IgD-negative memory B cell (primary cell): ENCODE measurements around the gene CCDC57. TPM values are rescaled to one million over a fixed set of nuclear protein-coding genes. Genes with fewer than 3 reads are reported as not detected.

Experiments
- H3K27ac Mint-ChIP-seq, 3 donors: one replicate each; pipeline ENCODE4 v1.8.0; 2020 to 2022; ENCODE audit warnings: mild to moderate bottlenecking in 3 of 3, mixed read lengths in 3 of 3, moderate library complexity in 1 of 3
- H3K27me3 Mint-ChIP-seq: one replicate; pipeline ENCODE4 v1.8.0; 2021; ENCODE audit warnings: mixed read lengths
- H3K36me3 Mint-ChIP-seq: one replicate; pipeline ENCODE4 v1.8.0; 2020; ENCODE audit warnings: mild to moderate bottlenecking, mixed read lengths
- H3K4me1 Mint-ChIP-seq, 3 donors: one replicate each; pipeline ENCODE4 v1.8.0; 2020 to 2022; ENCODE audit warnings: mixed read lengths in 3 of 3, mild to moderate bottlenecking in 1 of 3
- H3K4me3 Mint-ChIP-seq, 4 donors: one replicate each; pipeline ENCODE4 v1.8.0; 2020 to 2022; ENCODE audit warnings: mild to moderate bottlenecking in 4 of 4, mixed read lengths in 4 of 4, moderate library complexity in 3 of 4
- H3K9me3 Mint-ChIP-seq, 3 donors: one replicate each; pipeline ENCODE4 v1.8.0; 2020 to 2021; ENCODE audit warnings: mixed read lengths in 3 of 3, mild to moderate bottlenecking in 1 of 3
- polyA plus RNA-seq: library from polyadenylated mRNA; unstranded; fragments of 300-500 nt; fragmentation: Illumina TruSeq; gene quantifications from one replicate; pipeline ENCODE4 v1.2.3, GENCODE V29; 2021

The CCDC57 gene
- polyA plus RNA-seq, 1 donor from 2014 or later: 34.1 TPM

- Mint-ChIP-seq H3K36me3 (peaks cover 3% of the 10 kb centered on the region), H3K27ac (no peak overlapping the region), H3K27me3 (no peaks in the 10 kb centered on the region), H3K4me1 (no peaks in the 10 kb centered on the region), H3K4me3 (no peak overlapping the region), H3K9me3 (no peaks in the 10 kb centered on the region)
Measured at GRCh38 chr17:82157046-82158035, 55.3 kb downstream of the CCDC57 start.

- Mint-ChIP-seq H3K27me3 (no peaks in the 10 kb centered on the region), H3K36me3 (peaks cover 3% of the 10 kb centered on the region), H3K27ac (no peak overlapping the region), H3K4me3 (no peak overlapping the region), H3K4me1 (no peaks in the 10 kb centered on the region), H3K9me3 (no peaks in the 10 kb centered on the region)
Measured at GRCh38 chr17:82156284-82156925, 56.2 kb downstream of the CCDC57 start.

- Mint-ChIP-seq H3K4me1 (no peaks in the 10 kb centered on the region), H3K27me3 (no peaks in the 10 kb centered on the region), H3K36me3 (peaks cover 3% of the 10 kb centered on the region), H3K27ac (no peak overlapping the region), H3K4me3 (no peak overlapping the region), H3K9me3 (no peaks in the 10 kb centered on the region)
Measured at GRCh38 chr17:82155606-82156005, 57.0 kb downstream of the CCDC57 start.

- H3K4me1 Mint-ChIP-seq: no peaks in the 10 kb centered on the region
- H3K4me3 Mint-ChIP-seq: no peak overlapping the region
- no peaks in the 10 kb centered on the region for H3K9me3 Mint-ChIP-seq
- no peaks in the 10 kb centered on the region for H3K27me3 Mint-ChIP-seq
- no peak overlapping the region for H3K27ac Mint-ChIP-seq
- peaks cover 2% of the 10 kb centered on the region for H3K36me3 Mint-ChIP-seq
Measured at GRCh38 chr17:82154881-82155331, 57.7 kb downstream of the CCDC57 start.

GRCh38 chr17:82153745-82154375 is 58.8 kb downstream of the CCDC57 start:
- Mint-ChIP-seq H3K27ac (peak overlapping the region in 1 of 3 donors; percentile 63), H3K9me3 (no peaks in the 10 kb centered on the region), H3K4me1 (no peaks in the 10 kb centered on the region), H3K36me3 (no peaks in the 10 kb centered on the region), H3K4me3 (peak overlapping the region in 1 of 4 donors; percentile 60), H3K27me3 (no peaks in the 10 kb centered on the region)

- peak overlapping the region in 1 of 4 donors; percentile 60 for H3K4me3 Mint-ChIP-seq
- no peaks in the 10 kb centered on the region for H3K27me3 Mint-ChIP-seq
- no peaks in the 10 kb centered on the region for H3K9me3 Mint-ChIP-seq
- H3K27ac Mint-ChIP-seq: no peak overlapping the region
- H3K4me1 Mint-ChIP-seq: no peaks in the 10 kb centered on the region
- no peaks in the 10 kb centered on the region for H3K36me3 Mint-ChIP-seq
Measured at GRCh38 chr17:82153295-82153691, 59.3 kb downstream of the CCDC57 start.

- Mint-ChIP-seq H3K4me3 (no peak overlapping the region), H3K27me3 (no peaks in the 10 kb centered on the region), H3K9me3 (no peaks in the 10 kb centered on the region), H3K36me3 (no peaks in the 10 kb centered on the region), H3K4me1 (no peaks in the 10 kb centered on the region), H3K27ac (no peak overlapping the region)
Measured at GRCh38 chr17:82152556-82153294, 59.9 kb downstream of the CCDC57 start.

GRCh38 chr17:82152114-82152513 is 60.5 kb downstream of the CCDC57 start:
- no peak overlapping the region for H3K4me3 Mint-ChIP-seq
- H3K4me1 Mint-ChIP-seq: no peaks in the 10 kb centered on the region
- no peaks in the 10 kb centered on the region for H3K27me3 Mint-ChIP-seq
- H3K36me3 Mint-ChIP-seq: no peaks in the 10 kb centered on the region
- H3K9me3 Mint-ChIP-seq: no peaks in the 10 kb centered on the region
- H3K27ac Mint-ChIP-seq: no peak overlapping the region

- no peak overlapping the region for H3K4me3 Mint-ChIP-seq
- H3K27ac Mint-ChIP-seq: peak overlapping the region in 1 of 3 donors; percentile 23
- no peaks in the 10 kb centered on the region for H3K9me3 Mint-ChIP-seq
- no peaks in the 10 kb centered on the region for H3K27me3 Mint-ChIP-seq
- no peaks in the 10 kb centered on the region for H3K36me3 Mint-ChIP-seq
- H3K4me1 Mint-ChIP-seq: no peaks in the 10 kb centered on the region
Measured at GRCh38 chr17:82151106-82151957, 61.3 kb downstream of the CCDC57 start.

- Mint-ChIP-seq H3K27me3 (no peaks in the 10 kb centered on the region), H3K9me3 (no peaks in the 10 kb centered on the region), H3K36me3 (peaks cover 2% of the 10 kb centered on the region), H3K4me3 (no peak overlapping the region), H3K27ac (no peak overlapping the region), H3K4me1 (no peaks in the 10 kb centered on the region)
Measured at GRCh38 chr17:82149401-82150099, 63.1 kb downstream of the CCDC57 start.

GRCh38 chr17:82148997-82149396 is 63.6 kb downstream of the CCDC57 start:
- no peaks in the 10 kb centered on the region for H3K27me3 Mint-ChIP-seq
- no peaks in the 10 kb centered on the region for H3K4me1 Mint-ChIP-seq
- H3K4me3 Mint-ChIP-seq: no peak overlapping the region

GRCh38 chr17:82148011-82148410 is 64.6 kb downstream of the CCDC57 start:
- H3K9me3 Mint-ChIP-seq: no peaks in the 10 kb centered on the region
- H3K4me3 Mint-ChIP-seq: no peak overlapping the region
- H3K4me1 Mint-ChIP-seq: no peaks in the 10 kb centered on the region
- no peak overlapping the region for H3K27ac Mint-ChIP-seq
- H3K27me3 Mint-ChIP-seq: no peaks in the 10 kb centered on the region
- H3K36me3 Mint-ChIP-seq: peaks cover 2% of the 10 kb centered on the region

More at GRCh38 chr17:82148997-82149396, 63.6 kb downstream of the CCDC57 start:
- Mint-ChIP-seq H3K9me3 (no peaks in the 10 kb centered on the region), H3K36me3 (peaks cover 2% of the 10 kb centered on the region), H3K27ac (no peak overlapping the region)
